ENCODE results near the gene GCNT3.

Gene GCNT3

DNA sequence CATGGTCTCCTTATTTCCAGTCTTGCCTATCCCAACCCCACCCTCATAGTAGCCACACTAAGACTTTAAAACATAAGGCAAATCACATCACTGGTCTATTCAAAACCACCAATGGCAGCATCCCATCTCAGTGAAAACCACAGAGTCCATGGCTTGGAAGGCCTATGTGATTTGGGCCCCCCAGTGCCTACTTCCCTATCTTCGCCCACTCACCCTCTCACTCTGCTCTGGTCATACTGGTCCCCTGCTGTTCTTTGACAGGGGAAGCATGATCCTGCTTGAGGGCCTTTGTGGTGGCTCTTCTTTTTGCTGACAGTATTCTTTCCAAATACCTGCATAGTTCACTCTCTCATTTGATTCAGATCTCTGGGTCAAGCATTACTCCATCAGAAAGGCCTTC lies 42.5 kb downstream of the GCNT3 start:
- peaks cover 26% of the 10 kb centered on the region for H3K4me1 Mint-ChIP-seq
- no peaks in the 10 kb centered on the region for H3K27me3 Mint-ChIP-seq
- H3K36me3 Mint-ChIP-seq, result peaks cover 14% of the 10 kb centered on the region
- no peak overlapping the region for H3K4me3 Mint-ChIP-seq
- no peak overlapping the region for H3K27ac Mint-ChIP-seq
- H3K9me3 Mint-ChIP-seq, result no peaks in the 10 kb centered on the region

DNA sequence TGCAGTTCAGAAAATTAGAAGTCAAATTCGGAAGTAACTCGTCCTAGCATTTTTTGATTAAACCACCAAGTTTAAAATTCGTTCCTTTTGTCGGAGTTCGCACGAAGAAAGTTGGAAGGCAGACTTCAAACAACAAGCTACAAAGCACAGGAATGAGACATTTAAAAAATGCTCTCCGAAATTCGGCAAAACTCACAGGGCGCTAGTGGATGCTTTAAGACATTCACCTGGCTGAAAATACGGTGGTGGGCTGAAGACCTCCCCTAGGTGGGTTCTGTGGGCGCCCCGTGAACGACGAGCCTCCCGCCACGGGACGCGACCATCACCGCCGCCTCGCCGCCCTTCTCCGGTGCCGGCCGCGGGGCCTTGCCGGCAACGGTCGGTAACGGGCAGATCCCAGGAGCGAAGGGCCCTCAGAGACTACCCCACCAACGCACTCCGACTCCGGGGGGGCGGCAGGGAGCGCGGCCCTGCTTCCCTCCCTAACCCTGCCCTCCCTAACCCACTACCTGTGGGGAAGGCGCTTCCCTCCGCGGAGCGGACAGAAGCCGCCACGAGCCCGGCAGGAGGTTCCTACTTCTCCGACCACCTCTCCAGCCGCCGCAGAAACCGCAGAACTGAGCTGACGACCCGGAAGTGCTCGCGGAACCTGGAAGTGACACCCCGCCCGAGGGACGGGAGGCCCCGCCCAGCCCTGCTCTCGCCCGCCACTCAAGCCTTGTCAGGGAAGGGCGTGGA lies 45.5 kb downstream of the GCNT3 start, which contains the start of gene GTF2A2:
GTF2A2 (minus strand) TSS at position 619 of the 738 bp plus-strand sequence. CDS start 5,238 bp downstream, outside the sequence.
- Mint-ChIP-seq H3K27ac (peak within 1 kb of the TSS; percentile 75), H3K27me3 (no peaks in the 10 kb centered on the region), H3K4me3 (no peak within 1 kb of the TSS), H3K4me1 (peaks cover 12% of the 10 kb centered on the region), H3K9me3 (no peaks in the 10 kb centered on the region), H3K36me3 (peaks cover 14% of the 10 kb centered on the region)

DNA sequence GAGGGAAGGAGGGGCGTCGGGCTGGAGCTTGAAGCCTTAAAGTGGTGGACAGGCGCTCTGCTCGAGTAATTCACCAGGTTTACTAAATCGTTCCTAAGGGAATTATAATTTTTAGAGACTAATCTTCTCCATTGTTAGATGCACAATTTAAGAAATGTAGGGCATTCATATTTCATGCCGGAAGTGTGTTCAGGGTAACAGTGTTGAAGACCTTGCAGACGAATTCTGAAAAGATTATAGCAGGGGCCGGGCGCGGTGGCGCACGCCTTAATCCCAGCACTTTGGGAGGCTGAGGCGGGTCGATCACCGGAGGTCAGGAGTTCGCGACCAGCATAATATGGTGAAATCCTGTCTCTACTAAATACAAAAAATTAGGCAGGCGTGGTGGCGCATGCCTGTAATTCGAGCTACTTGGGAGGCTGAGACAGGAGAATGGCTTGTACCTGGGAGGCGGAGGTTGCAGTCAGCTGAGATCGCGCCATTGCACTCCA lies 46.1 kb downstream of the GCNT3 start:
- peak overlapping the region; percentile 75 for H3K27ac Mint-ChIP-seq
- H3K27me3 Mint-ChIP-seq, result no peaks in the 10 kb centered on the region
- peaks cover 11% of the 10 kb centered on the region for H3K36me3 Mint-ChIP-seq

DNA sequence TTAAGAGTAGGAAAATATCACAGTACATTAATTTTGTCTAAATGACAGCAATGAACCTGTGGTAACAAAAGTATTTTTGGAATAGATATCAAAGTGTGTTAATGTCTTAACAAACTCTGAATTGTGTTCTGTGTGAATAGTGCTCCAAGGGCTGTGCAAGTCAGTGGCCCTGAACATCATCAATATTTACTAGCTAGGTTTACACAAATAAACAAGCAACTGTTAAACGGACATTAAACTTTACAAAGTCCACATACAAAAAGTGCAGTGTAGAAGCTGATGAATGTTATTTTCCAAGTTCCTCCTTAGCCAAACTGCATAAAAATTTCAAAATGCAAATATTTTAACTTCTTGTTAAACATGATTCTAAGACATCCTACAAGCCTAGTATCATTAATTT lies 47.8 kb downstream of the GCNT3 start:
- Mint-ChIP-seq H3K36me3 (peaks cover 7% of the 10 kb centered on the region), H3K27me3 (no peaks in the 10 kb centered on the region), H3K4me3 (no peak overlapping the region), H3K4me1 (peaks cover 5% of the 10 kb centered on the region), H3K9me3 (no peaks in the 10 kb centered on the region), H3K27ac (no peak overlapping the region)

More for the DNA sequence above, 46.1 kb downstream of the GCNT3 start:
- Mint-ChIP-seq H3K9me3 (no peaks in the 10 kb centered on the region), H3K4me1 (peaks cover 9% of the 10 kb centered on the region), H3K4me3 (no peak overlapping the region)

DNA sequence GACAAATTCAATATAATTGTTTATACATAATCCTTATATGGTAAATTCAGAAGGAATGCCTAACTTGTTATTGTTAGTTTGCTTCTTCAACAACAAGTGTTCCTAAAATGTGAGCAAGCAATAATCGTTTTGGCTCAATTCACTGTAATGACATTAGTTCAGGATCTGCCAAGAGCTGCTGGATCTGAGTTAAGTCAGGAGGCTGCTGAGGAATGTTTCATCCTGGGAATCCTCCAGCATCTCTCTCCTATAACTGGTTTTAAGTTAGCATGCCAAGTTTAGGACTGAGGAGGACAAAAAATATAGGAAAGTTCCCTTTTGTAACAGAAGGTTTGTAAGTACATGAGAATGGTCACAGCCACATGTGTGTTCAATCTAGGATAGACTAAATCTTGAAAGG lies 50.7 kb downstream of the GCNT3 start:
- Mint-ChIP-seq H3K36me3 (peaks cover 9% of the 10 kb centered on the region), H3K4me3 (no peak overlapping the region), H3K4me1 (peaks cover 8% of the 10 kb centered on the region), H3K9me3 (no peaks in the 10 kb centered on the region), H3K27me3 (no peaks in the 10 kb centered on the region), H3K27ac (no peak overlapping the region)

DNA sequence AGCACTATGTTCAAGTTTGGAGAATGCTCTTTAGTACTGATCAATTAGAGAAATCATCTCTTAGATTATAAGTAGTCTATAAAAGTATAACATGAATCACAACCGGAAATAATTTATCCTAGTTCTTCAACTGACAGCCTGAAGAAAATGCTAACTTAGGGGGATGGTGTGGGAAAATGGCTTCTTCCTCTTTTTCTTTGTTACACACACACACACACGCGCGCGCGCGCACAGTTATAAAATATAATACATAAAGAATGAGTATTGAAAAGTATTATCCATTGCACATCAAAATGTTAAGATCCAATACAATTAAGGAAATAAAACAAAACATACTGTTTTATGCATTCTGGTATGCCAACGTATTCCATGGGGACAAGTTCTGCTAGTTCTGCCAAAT lies 57.0 kb downstream of the GCNT3 start:
- Mint-ChIP-seq H3K4me1 (peaks cover 3% of the 10 kb centered on the region), H3K27ac (no peak overlapping the region), H3K27me3 (no peaks in the 10 kb centered on the region), H3K36me3 (peaks cover 8% of the 10 kb centered on the region), H3K4me3 (no peak overlapping the region), H3K9me3 (no peaks in the 10 kb centered on the region)

All from activated naive CD4-positive, alpha-beta T cell treated with anti-CD3 and anti-CD28 coated beads, Interleukin-2, amount 50 U/mL, for 24 hours (primary cell).